Measurements from ENCODE around the gene PSMG3. TPM values are rescaled to one million over a fixed set of nuclear protein-coding genes. Genes with fewer than 3 reads are reported as not detected.

PSMG3 gene
- total and polyA plus RNA-seq, 2 experiments from 2014 or later: 28.3 to 84.8 TPM

- no peaks in the 10 kb centered on the region for H3K27me3 ChIP-seq (ENCODE audit: insufficient read depth)
- TF ChIP-seq STAT1 (IDR thresholded peaks at IDR 0.05; ENCODE audit: unreplicated experiment) (no peak), ZNF114 (CRISPR knock-in tag; IDR thresholded peaks at IDR 0.05) (no peak), ETS1 (IDR thresholded peaks at IDR 0.05) (no peak), REST (IDR thresholded peaks at IDR 0.05; ENCODE audit: unreplicated experiment) (no peak), NANOG (IDR thresholded peaks at IDR 0.05; ENCODE audit: borderline replicate concordance) (no peak), ZNF331 (CRISPR knock-in tag; IDR thresholded peaks at IDR 0.05; ENCODE audit: low read depth) (no peak), JUNB (IDR thresholded peaks at IDR 0.05; ENCODE audit: unreplicated experiment) (no peak), CTCF (conservative IDR thresholded peaks at IDR 0.05; ENCODE audit: low read depth in 2 of 2) (no peak), CREB1 (CRISPR knock-in tag; IDR thresholded peaks at IDR 0.05; ENCODE audit: low read depth) (no peak), POLR2AphosphoS5 (IDR thresholded peaks at IDR 0.05; ENCODE audit: low read depth) (no peak), EZH2phosphoT487 (IDR thresholded peaks at IDR 0.05; ENCODE audit: unreplicated experiment) (no peak), EZH2 (IDR thresholded peaks at IDR 0.05; ENCODE audit: low read depth, unreplicated experiment) (no peak), ZNF462 (CRISPR knock-in tag; IDR thresholded peaks at IDR 0.05) (no peak)
- Mint-ChIP-seq H3K27ac (no peak overlapping the region), H3K36me3 (ENCODE audit: low read depth) (no peaks in the 10 kb centered on the region), H3K4me3 (no peak overlapping the region), H3K27me3 (ENCODE audit: insufficient read depth, low read depth, poor library complexity) (peaks cover 6% of the 10 kb centered on the region), H3K9me3 (no peaks in the 10 kb centered on the region), H3K4me1 (peaks cover 11% of the 10 kb centered on the region)
- peak overlapping the region; percentile 85 for H2AFZ ChIP-seq
- DNase-seq (ENCODE audit: low spot score): peak; percentile 60
- peaks cover 9% of the 10 kb centered on the region; the same call in 1 of the 2 replicates for H3K4me1 ChIP-seq (ENCODE audit: insufficient read depth)
- no peaks in the 10 kb centered on the region for H3K79me2 ChIP-seq (replicated peaks; ENCODE audit: insufficient read depth)
- H3F3A ChIP-seq (replicated peaks; ENCODE audit: low read depth): no peaks in the 10 kb centered on the region
- no peak overlapping the region for H3K4me3 ChIP-seq
- no peaks in the 10 kb centered on the region for H3K9me2 ChIP-seq (ENCODE audit: insufficient read depth)
- peak; percentile 29 for ATAC-seq
- H3K27ac ChIP-seq (ENCODE audit: low read depth): no peak overlapping the region
- no peak overlapping the region for H3K4me2 ChIP-seq
- H3K36me3 ChIP-seq (ENCODE audit: insufficient read depth): no peaks in the 10 kb centered on the region
- no peaks in the 10 kb centered on the region for H4K20me1 ChIP-seq (replicated peaks; ENCODE audit: insufficient read depth)
These were observed 14.6 kb downstream of the PSMG3 start for GRCh38 chr7:1555046-1555812.
